Peyer's patch (tissue), 4 donors: ENCODE results near the gene ZFX.

Source experiments
- POLR2A ChIP-seq, 2 donors: fragments of 450-650 bp; IDR thresholded peaks; one replicate each; pipeline ENCODE4 v1.5.1; 2017; ENCODE audit warnings: antibody characterized with exemption in 2 of 2, mild to moderate bottlenecking in 2 of 2, moderate library complexity in 2 of 2
- TF ChIP-seq, protein P1 (sequence below), 6 experiments: fragments of 450-650 bp in 4 of 6; fragments of 200-600 bp in 2 of 6; sonication (generic) in 1 of 6; IDR thresholded peaks; one replicate each; pipeline ENCODE4 v1.5.1; 2017 to 2019; ENCODE audit warnings: antibody characterized with exemption in 6 of 6, mild to moderate bottlenecking in 3 of 6, moderate library complexity in 1 of 6

DNA sequence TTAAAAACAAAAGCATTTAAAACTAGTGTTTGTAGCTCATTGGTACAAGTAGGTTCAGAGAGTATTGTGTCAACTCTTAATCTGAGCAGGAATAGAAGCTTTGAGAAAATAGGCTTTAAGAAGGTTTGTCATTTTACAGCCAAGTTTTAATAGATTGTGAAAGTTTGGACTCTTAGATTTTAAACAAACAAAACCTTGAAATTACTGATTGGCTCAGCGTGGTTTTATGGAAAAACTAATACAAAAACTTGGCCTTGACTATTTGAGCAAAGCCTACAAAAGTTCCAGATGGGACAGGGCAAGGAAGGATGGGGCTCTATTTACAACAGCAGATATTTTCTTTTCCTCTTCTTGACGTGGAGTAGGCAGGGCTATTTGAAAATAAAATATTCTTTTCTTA, 16.5 kb downstream of the ZFX start:
- TF ChIP-seq, protein P1, sequence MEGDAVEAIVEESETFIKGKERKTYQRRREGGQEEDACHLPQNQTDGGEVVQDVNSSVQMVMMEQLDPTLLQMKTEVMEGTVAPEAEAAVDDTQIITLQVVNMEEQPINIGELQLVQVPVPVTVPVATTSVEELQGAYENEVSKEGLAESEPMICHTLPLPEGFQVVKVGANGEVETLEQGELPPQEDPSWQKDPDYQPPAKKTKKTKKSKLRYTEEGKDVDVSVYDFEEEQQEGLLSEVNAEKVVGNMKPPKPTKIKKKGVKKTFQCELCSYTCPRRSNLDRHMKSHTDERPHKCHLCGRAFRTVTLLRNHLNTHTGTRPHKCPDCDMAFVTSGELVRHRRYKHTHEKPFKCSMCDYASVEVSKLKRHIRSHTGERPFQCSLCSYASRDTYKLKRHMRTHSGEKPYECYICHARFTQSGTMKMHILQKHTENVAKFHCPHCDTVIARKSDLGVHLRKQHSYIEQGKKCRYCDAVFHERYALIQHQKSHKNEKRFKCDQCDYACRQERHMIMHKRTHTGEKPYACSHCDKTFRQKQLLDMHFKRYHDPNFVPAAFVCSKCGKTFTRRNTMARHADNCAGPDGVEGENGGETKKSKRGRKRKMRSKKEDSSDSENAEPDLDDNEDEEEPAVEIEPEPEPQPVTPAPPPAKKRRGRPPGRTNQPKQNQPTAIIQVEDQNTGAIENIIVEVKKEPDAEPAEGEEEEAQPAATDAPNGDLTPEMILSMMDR (IDR thresholded peaks at IDR 0.05) = no peak
- TF ChIP-seq POLR2A (IDR thresholded peaks at IDR 0.05) = no peak
